Testis (tissue), 2 donors: ENCODE results near the gene GPLD1.

Source experiments
- POLR2A ChIP-seq: fragments of 450-650 bp; IDR thresholded peaks from one replicate; pipeline ENCODE4 v1.6.1; 2017; ENCODE audit warnings: antibody characterized with exemption, mild to moderate bottlenecking, moderate library complexity
- TF ChIP-seq, protein P1 (sequence below), 3 experiments: fragments of 450-650 bp in 2 of 3; fragments of 200-600 bp in 1 of 3; sonication (generic) in 1 of 3; IDR thresholded peaks; one replicate each; pipeline ENCODE4 v1.5.1; 2016 to 2019; ENCODE audit warnings: antibody characterized with exemption in 3 of 3, mild to moderate bottlenecking in 2 of 3, moderate library complexity in 1 of 3

DNA sequence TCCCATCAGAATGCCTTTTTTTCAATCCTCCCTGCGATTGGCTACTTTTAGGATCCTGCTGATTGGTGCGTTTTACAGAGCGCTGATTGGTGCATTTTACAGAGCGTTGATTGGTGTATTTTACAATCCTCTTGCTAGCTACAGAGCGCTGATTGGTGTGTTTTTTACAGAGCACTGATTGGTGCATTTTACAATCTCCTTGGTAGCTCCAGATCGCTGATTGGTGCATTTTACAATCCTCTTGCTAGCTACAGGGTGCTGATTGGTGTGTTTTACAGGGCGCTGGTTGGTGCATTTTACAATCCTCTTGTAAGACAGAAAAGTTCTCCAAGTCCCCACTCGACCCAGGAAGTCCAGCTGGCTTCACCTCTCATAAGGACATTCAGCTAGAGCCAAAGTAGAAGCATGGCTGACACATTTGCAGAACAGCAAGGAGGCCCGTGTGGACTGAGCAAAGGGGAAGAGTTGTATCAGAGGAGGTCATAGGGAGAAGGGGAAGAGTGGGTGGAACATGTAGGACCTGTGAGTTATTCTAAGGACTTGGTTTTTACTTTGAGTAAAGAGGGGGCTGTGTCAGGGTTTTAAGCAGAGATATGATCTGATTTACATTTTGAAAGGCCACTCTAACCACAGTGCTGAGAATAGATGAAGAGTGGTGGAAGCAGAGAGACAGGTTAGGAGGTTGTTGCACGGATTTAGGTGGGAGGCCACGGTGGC, 8.0 kb upstream of the GPLD1 start:
- TF ChIP-seq, protein P1, sequence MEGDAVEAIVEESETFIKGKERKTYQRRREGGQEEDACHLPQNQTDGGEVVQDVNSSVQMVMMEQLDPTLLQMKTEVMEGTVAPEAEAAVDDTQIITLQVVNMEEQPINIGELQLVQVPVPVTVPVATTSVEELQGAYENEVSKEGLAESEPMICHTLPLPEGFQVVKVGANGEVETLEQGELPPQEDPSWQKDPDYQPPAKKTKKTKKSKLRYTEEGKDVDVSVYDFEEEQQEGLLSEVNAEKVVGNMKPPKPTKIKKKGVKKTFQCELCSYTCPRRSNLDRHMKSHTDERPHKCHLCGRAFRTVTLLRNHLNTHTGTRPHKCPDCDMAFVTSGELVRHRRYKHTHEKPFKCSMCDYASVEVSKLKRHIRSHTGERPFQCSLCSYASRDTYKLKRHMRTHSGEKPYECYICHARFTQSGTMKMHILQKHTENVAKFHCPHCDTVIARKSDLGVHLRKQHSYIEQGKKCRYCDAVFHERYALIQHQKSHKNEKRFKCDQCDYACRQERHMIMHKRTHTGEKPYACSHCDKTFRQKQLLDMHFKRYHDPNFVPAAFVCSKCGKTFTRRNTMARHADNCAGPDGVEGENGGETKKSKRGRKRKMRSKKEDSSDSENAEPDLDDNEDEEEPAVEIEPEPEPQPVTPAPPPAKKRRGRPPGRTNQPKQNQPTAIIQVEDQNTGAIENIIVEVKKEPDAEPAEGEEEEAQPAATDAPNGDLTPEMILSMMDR (IDR thresholded peaks at IDR 0.05): no peak
- TF ChIP-seq POLR2A: no peak
